ENCODE measurements around the gene RNF115.

Gene RNF115

GRCh38 chr1:145701306-145701862 lies 122.5 kb downstream of the RNF115 start:
- DNase-seq (ENCODE audit: low read depth in 2 of 2), result no peak

GRCh38 chr1:145696630-145696960 lies 127.3 kb downstream of the RNF115 start:
- no peak for DNase-seq (ENCODE audit: low read depth in 2 of 2)

- DNase-seq (ENCODE audit: low read depth in 2 of 2), result no peak
Observed at GRCh38 chr1:145695821-145696629, 127.9 kb downstream of the RNF115 start.

GRCh38 chr1:145692785-145693443 lies 131.0 kb downstream of the RNF115 start:
- no peak for DNase-seq (ENCODE audit: low read depth in 2 of 2)

GRCh38 chr1:145690587-145691558 lies 133.0 kb downstream of the RNF115 start:
- DNase-seq (ENCODE audit: low read depth in 2 of 2), result peak; percentile 21 to 27

GRCh38 chr1:145689922-145690321 lies 134.0 kb downstream of the RNF115 start:
- DNase-seq (ENCODE audit: low read depth in 2 of 2), result no peak

GRCh38 chr1:145688924-145689323 lies 135.0 kb downstream of the RNF115 start:
- no peak for DNase-seq (ENCODE audit: low read depth in 2 of 2)
